Amniotic epithelial cell (primary cell): ENCODE results near the gene IRF3.

Source experiments
- DNase-seq: peaks from one replicate; pipeline ENCODE4 v3.0.0-alpha.2; 2010; ENCODE audit warnings: low read depth

The IRF3 gene

GRCh38 chr19:49669516-49669915 lies 3.9 kb upstream of the IRF3 start:
- DNase-seq, result no peak

DNA sequence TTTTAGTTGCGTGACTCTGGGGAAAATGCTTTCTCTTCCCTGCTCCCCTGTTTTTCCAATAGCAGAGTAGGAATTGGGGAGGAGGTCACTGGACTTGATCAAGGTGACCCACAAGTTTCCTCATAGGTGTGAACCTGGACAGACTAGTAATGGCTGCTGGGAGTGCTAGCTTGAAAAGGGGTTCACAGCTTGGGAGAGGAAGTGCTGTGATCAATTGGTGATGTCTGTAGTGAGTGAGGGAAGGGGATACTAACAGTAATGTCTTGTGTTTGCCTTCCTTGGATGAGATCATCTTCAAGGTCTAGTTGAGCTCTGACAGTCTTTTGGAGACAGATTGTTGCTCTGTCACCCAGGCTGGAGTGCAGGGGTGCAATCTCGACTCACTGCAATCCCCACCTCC lies 1.8 kb upstream of the IRF3 start:
- DNase-seq, result no peak

DNA sequence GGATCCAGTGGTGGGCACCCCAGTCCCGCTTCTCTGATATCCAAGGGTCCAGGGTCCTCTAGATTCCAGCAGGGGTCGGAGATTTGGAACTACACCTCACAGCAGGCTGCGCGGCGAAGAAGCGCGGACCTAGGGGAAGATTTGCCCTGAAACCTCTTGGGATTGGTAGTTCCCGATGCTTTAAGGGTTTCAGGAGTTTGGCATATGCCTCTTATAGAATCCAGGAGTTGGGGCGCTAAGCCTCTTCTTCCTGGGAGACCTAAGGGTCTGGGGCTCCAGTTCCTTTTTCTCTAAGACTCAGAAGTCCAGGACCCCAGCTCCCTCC lies 425 bp upstream of the IRF3 start:
- DNase-seq, result no peak

- DNase-seq, result no peak
Measured at GRCh38 chr19:49665036-49665350, 664 bp downstream of the IRF3 start.

GRCh38 chr19:49664171-49665035 lies 1.3 kb downstream of the IRF3 start:
- peak; percentile 64 for DNase-seq

DNA sequence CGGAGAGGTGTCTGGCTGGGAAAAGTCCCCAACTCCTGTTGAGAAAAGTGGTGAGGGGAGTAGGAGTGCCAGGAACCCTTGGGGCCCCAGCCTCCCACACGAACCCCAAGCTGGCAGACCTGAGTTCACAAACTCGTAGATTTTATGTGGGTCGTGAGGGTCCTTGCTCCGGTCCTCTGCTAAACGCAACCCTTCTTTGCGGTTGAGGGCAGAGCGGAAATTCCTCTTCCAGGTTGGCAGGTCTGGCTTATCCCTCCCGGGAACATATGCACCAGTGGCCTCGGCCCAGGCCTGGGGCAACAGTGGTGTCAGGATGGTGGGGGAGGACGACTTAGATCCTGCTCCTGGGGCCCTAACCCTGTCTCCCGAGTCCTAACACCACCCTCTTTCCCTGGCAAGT lies 2.4 kb downstream of the IRF3 start:
- no peak for DNase-seq

DNA sequence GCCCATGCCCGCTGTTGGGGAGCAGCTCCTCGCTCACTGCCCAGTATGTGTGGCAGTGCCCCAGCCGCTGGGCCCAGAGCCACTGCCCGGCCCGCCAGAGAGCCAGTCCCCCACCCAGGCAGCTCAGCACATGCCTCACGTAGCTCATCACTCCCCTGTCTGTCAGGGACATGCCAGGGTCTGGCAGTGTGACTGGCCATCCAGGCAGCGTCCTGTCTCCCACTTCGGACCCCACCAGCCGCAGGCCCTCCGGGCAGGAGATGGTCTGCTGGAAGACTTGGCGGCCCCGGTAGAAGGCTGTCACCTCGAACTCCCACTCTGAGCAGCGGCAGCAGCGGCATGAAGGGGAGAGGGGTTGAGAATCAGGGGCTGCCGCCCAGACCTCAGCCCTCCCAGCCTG lies 3.6 kb downstream of the IRF3 start:
- DNase-seq, result no peak

DNA sequence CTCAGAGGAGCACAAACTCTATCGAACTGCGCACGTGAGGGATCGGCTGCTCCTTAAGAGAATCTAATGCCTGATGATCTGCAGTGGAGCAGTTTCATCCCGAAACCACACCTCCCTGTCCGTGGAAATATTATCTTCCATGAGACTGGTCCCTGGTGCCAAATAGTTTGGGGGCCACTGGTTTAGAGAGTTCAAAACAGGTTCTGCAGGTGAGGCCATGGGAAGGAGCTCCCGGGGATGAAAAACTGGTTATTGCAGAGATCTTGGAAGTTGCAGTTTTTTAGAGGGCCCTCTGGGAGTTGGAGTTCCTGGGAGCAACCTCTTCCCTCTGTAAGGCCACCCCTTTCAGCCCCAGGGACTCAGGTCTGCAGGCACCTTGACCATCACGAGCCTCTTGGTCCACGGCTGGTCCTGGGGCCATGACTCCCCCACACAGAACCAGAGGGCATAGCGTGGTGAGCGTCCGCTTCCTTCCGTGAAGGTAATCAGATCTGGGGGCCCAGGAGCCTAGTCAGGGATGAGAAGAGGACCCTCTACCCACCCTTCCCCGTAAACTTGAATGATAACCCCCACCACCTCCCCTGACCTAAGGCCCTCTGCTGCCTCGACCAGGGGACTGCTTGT lies 5.2 kb downstream of the IRF3 start:
- no peak for DNase-seq

DNA sequence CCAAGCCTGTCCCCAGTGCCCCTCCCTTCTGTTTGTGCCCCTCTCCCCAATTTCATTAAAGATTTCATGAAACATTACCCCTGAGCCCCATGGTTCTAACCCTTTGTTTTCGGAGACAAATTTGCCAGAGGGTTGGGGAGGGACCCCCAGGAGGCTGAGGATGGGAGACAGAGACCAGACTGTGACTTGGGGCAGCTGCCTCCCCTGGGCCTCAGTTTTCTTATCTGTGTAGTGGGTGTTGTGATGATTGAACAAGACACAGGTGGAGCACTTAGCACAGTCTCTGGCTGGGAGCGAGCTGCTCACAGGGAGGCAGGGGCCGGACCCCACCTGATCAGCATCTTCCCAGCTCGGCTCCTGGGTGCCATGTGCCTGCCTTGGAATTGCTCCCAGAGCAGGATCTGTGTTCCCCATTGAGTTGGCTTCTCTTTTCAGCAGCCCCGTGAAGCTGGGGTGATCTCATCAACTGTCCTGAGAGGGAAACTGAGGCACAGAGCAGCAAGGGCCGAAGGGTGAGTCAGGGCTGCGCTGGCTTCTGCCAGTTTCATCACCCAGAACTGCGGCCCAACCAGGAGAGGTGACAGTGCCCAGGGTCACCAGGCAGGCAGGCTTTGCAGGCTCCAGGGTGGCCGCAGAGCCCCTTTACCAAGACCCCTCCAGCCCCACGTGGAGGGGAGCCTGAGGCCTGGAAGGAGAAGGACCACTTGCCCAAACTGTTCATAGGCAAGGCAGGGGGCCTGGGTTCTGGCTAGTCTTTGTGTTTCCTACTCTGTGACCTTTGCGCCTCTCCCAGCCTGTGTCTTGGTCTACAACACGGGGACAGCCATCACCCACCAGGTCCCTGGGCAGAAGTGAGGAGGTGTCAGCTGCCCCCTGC lies 6.9 kb downstream of the IRF3 start:
- no peak for DNase-seq

DNA sequence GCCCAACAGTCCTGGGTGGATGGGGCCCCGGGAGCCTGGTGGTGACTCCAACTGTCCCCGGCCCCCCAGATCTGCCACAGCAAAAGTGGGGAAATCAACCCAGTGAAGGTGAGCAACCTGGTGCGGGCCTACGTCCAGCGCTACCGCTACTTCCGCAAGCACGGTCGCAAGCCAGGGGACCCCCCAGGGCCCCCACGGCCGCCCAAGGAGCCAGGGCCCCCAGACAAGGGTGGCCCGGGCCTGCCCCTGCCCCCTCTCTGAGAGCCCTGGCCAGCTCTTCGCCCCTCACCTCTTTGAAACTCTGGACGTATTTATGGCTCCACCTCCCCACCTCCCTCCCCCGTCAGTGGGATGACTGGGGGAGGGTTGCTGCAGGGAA lies 7.5 kb downstream of the IRF3 start:
- no peak for DNase-seq

DNA sequence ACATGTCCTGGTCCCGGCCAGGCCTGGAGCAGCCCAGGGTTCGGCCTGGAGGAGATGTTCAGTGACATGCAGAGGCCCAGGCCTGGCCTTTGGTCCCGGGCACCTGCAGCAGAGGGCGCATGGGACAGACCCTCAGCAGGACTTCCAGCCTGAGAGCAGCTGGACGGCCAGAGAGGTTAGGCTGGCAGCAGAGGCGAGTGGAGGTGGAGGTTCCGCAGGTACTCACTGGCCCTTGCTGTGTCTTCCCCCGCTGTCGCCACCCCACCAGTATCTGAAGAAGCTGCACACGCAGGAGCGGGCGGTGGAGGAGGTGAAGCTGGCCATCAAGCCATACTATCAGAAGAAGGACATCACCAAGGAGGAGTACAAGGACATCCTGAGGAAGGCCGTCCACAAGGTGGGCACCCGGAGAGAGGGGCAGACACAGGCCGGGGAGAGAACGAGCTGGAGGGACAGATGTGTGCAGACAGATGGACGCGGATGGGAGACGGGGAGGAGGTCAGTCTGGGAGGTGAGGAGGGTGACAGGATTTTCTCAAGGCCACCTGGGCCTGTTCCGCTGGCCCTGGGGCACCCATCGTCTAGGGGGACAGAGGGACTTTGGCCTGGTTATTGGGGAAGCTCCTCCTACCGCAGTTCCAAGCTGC lies 8.0 kb downstream of the IRF3 start:
- no peak for DNase-seq

GRCh38 chr19:49656456-49657109 lies 9.1 kb downstream of the IRF3 start:
- no peak for DNase-seq

DNA sequence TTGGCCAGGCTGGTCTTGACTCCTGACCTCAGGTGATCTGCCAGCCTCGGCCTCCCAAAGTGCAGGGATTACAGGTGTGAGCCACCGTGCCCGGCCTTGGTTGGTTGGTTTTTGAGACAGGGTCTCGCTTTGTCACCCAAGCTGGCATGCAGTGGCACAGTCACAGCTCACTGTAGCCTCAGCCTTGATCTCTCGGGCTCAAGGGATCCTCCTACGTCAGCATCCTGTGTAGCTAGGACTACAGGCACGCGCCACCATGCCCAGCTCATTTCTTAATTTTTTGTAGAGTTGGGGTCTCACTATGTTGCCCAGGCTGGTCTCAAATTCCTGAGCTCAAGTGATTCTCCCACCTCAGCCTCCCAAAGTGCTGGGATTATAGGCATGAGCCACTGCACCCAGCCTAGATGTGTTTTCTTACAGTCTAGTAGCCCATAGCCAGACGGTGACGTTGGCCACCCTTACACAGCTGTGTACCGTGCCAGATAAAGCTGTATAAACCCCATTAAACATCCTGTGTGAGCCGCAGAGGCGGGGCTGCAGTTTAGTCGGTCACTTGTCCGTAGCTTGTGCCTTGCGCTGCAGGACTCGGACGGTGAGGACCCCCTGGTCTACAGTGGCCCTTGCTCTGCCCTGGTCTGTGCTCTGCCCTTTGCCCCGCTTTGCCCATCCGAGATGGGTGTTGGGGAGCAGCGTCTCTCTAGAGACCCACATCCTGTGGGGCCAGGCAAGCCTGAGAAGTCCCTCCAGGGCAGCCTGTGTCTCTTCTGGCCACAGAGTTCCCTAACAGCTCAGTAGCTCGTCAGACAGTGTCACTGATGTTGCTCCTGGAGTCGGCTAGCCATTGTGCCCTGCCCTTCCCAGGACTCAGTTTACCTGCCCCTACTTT lies 9.8 kb downstream of the IRF3 start:
- no peak for DNase-seq

- no peak for DNase-seq
Measured at GRCh38 chr19:49654581-49654980, 11.1 kb downstream of the IRF3 start.

DNA sequence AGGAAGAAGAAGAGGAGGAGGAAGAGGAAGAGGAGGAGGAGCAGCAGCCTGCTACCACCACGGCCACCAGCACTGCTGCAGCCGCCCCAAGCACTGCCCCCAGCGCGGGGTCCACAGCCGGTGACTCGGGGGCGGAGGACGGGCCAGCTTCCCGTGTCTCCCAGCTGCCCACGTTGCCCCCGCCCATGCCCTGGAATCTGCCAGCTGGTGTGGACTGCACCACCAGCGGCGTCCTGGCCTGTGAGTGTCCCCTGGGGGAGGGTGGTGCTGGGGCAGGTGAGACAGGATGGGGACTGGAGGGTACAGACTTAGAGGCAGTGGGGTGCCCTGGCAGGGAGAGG lies 12.2 kb downstream of the IRF3 start:
- no peak for DNase-seq

DNA sequence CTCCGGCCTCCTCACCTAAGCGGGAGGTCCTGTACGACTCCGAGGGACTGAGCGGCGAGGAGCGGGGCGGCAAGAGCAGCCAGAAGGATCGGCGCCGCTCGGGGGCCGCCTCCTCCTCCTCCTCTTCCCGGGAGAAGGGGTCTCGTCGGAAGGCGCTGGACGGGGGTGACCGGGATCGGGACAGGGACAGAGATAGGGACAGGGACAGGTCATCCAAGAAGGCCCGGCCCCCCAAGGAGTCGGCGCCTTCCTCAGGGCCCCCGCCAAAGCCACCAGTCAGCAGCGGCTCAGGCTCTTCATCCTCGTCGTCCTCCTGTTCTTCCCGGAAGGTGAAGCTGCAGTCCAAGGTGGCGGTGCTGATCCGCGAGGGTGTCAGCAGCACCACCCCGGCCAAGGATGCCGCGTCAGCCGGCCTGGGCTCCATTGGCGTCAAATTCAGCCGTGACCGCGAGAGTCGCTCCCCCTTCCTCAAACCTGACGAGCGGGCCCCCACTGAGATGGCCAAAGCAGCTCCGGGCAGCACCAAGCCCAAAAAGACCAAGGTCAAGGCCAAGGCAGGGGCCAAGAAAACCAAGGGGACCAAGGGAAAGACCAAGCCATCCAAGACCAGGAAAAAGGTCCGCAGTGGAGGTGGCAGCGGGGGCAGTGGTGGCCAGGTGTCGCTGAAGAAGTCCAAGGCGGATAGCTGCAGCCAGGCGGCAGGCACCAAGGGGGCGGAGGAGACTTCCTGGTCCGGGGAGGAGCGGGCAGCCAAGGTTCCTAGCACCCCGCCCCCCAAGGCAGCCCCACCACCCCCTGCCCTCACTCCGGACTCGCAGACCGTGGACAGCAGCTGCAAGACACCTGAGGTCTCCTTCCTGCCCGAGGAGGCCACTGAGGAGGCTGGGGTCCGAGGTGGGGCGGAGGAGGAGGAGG lies 12.8 kb downstream of the IRF3 start:
- DNase-seq, result no peak

DNA sequence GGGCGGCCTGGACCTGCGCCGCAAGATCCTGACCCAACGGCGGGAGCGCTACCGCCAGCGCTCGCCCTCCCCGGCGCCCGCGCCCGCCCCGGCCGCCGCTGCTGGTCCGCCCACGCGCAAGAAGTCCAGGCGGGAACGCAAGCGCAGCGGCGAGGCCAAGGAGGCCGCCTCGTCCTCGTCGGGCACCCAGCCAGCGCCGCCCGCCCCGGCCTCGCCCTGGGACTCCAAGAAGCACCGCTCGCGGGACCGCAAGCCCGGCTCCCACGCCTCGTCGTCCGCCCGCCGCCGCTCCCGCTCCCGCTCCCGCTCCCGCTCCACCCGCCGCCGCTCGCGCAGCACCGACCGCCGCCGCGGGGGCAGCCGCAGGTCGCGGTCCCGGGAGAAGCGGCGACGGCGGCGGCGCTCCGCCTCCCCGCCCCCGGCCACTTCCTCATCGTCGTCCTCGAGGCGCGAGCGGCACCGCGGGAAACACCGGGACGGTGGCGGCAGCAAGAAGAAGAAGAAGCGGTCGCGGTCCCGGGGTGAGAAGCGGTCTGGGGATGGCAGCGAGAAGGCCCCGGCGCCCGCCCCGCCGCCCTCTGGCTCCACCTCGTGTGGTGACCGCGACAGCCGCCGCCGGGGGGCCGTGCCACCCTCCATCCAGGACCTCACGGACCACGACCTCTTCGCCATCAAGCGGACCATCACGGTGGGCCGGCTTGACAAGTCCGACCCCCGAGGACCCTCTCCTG lies 13.7 kb downstream of the IRF3 start:
- no peak for DNase-seq

DNA sequence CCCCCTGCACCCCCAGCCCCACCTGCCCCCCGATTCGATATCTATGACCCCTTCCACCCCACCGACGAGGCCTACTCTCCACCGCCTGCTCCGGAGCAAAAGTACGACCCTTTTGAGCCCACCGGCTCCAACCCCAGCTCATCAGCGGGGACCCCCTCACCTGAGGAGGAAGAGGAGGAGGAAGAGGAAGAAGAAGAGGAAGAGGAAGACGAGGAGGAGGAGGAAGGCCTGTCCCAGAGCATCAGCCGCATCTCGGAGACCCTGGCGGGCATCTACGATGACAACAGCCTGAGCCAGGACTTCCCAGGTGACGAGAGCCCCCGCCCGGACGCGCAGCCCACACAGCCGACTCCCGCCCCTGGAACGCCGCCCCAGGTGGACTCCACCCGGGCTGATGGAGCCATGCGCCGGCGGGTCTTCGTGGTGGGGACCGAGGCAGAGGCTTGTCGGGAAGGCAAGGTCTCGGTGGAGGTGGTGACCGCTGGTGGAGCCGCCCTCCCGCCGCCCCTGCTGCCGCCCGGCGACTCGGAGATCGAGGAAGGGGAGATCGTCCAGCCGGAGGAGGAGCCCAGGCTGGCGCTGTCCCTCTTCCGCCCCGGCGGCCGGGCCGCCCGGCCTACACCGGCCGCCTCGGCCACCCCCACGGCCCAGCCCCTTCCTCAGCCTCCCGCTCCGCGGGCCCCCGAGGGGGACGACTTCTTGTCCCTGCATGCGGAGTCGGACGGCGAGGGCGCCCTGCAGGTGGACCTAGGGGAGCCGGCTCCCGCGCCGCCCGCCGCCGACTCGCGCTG lies 14.4 kb downstream of the IRF3 start:
- no peak for DNase-seq

DNA sequence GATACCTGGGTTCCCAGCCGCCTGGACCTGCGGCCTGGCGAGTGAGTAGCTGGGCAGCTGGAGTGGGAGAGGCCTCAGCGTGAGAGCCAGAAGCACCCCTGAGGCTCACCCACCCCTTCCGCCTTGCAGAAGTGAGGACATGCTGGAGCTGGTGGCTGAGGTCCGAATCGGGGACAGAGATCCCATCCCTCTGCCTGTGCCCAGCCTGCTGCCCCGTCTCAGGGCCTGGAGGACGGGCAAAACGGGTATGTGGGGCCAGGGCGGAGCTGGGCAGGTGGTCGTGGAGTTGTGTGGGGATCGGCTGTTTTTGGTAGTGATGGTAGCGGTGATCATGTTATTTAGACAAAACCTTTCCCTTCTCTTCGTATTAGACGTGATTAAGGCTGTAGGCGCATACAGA lies 19.1 kb downstream of the IRF3 start:
- no peak for DNase-seq
